Measurements from ENCODE around the gene SORCS2. TPM values are rescaled to one million over a fixed set of nuclear protein-coding genes. Genes with fewer than 3 reads are reported as not detected.

The SORCS2 gene
- total and polyA plus RNA-seq, 2 experiments from 2014 or later: 0.38 to 1.4 TPM

DNA sequence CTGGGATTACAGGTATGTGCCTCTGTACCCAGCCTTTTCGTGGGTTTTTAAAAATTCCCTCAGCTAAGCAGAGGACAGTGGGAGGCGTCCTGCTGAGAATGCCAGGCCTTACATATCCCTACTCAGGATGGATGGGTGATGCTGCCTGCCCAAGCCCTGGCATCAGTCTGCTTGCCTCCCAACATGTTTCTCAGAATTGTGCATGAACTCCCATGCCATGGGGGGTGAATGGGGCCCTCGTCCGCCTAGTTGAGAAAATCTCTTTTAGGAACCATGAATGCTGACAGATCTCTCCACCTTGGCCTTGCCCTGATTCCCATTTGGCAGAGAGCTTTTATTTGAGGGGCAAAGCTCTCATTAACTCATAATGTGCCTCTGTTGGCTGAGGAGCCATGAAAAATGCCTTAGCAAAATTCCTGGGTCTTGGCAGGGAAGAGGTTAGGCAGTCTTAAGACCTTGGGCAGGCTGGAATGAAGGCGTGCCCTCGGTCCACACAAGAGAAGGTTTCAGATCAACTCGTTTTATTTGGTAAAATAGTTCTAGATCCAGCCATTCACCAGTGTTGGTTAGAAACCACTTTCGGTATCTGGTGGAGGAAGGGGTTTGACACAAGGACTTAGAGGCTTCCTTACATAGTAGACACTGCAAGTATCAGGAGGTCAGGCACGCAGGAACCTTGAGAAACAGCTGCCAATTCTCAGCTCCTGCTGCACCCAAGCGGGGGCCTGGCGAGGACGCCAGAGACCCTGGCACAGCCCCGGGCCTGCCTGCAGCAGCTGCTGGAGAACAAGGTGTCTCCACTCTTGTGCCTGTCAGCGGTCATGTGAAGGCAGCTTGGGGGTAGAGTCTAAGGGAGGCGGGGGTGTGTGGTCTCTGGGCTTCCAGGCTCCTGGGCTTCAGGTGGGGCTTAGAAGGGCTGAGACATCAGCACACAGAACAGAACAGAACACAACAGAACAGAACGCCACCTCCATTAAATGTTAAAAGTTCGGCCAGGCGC is 435.2 kb downstream of the SORCS2 start:
- in situ Hi-C loops (cut with MboI): no loop called here
- Histone ChIP-seq H3K36me3 (ENCODE audit: low read depth) (no peaks in the 10 kb centered on the region), H3F3A (ENCODE audit: insufficient read depth) (peaks cover 26% of the 10 kb centered on the region), H3K27ac (no peak overlapping the region), H3K27me3 (replicated peaks; ENCODE audit: insufficient read depth) (no peaks in the 10 kb centered on the region), H2AFZ (no peak overlapping the region), H3K9me2 (ENCODE audit: insufficient read depth) (no peaks in the 10 kb centered on the region), H3K9ac (no peak overlapping the region), H3K79me2 (ENCODE audit: insufficient read depth) (no peaks in the 10 kb centered on the region), H3K9me3 (ENCODE audit: low read depth) (no peaks in the 10 kb centered on the region), H3K4me2 (ENCODE audit: unreplicated experiment) (no peak overlapping the region), H3K4me1 (ENCODE audit: insufficient read depth) (peaks cover 37% of the 10 kb centered on the region), H3K4me3 (no peak overlapping the region), H4K20me1 (ENCODE audit: insufficient read depth) (no peaks in the 10 kb centered on the region)
- no peak for DNase-seq
- WGBS, 2 experiments (ENCODE audit: low coverage in 1 of 2, low lambda C conversion rate in 2 of 2, missing lambda C conversion rate in 2 of 2): 86% methylated on average over 18 of the region's 18 CpGs
- TF ChIP-seq EZH2phosphoT487 (IDR thresholded peaks at IDR 0.05; ENCODE audit: insufficient read depth, low read depth): no peak
- TF ChIP-seq EZH2 (IDR thresholded peaks at IDR 0.05; ENCODE audit: insufficient read depth, poor library complexity, severe bottlenecking): no peak

DNA sequence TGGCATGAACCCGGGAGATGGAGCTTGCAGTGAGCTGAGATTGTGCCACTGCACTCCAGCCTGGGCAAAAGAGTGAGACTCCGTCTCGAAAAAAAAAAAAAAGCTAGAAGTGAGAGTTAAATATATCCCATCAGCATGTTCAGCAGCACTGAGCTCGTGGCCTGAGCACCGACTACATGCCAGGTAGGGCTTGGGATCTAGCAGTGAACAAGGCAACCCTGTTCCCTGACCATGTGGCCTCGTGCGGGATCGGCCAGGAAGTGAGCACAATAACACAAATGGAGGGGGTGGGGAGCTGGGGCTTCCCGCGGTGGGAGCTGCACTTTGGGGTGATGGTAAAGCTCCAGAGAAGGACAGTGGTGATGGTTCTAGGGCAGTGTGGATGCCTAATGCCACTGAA is 436.1 kb downstream of the SORCS2 start:
- Histone ChIP-seq H3K27me3 (replicated peaks; ENCODE audit: insufficient read depth) (no peaks in the 10 kb centered on the region), H3F3A (ENCODE audit: insufficient read depth) (peaks cover 26% of the 10 kb centered on the region), H3K36me3 (ENCODE audit: low read depth) (no peaks in the 10 kb centered on the region), H3K4me3 (no peak overlapping the region), H2AFZ (no peak overlapping the region), H4K20me1 (ENCODE audit: insufficient read depth) (no peaks in the 10 kb centered on the region), H3K9me3 (ENCODE audit: low read depth) (no peaks in the 10 kb centered on the region), H3K27ac (no peak overlapping the region), H3K4me1 (ENCODE audit: insufficient read depth) (peaks cover 41% of the 10 kb centered on the region), H3K9me2 (ENCODE audit: insufficient read depth) (no peaks in the 10 kb centered on the region), H3K79me2 (ENCODE audit: insufficient read depth) (no peaks in the 10 kb centered on the region), H3K9ac (no peak overlapping the region), H3K4me2 (ENCODE audit: unreplicated experiment) (no peak overlapping the region)
- no peak for DNase-seq
- in situ Hi-C loops (cut with MboI): no loop called here
- WGBS, 2 experiments (ENCODE audit: low coverage in 1 of 2, low lambda C conversion rate in 2 of 2, missing lambda C conversion rate in 2 of 2): 86 to 94% methylated on average over 10 of the region's 10 CpGs
- TF ChIP-seq EZH2phosphoT487 (IDR thresholded peaks at IDR 0.05; ENCODE audit: insufficient read depth, low read depth): no peak
- TF ChIP-seq EZH2 (IDR thresholded peaks at IDR 0.05; ENCODE audit: insufficient read depth, poor library complexity, severe bottlenecking): no peak

DNA sequence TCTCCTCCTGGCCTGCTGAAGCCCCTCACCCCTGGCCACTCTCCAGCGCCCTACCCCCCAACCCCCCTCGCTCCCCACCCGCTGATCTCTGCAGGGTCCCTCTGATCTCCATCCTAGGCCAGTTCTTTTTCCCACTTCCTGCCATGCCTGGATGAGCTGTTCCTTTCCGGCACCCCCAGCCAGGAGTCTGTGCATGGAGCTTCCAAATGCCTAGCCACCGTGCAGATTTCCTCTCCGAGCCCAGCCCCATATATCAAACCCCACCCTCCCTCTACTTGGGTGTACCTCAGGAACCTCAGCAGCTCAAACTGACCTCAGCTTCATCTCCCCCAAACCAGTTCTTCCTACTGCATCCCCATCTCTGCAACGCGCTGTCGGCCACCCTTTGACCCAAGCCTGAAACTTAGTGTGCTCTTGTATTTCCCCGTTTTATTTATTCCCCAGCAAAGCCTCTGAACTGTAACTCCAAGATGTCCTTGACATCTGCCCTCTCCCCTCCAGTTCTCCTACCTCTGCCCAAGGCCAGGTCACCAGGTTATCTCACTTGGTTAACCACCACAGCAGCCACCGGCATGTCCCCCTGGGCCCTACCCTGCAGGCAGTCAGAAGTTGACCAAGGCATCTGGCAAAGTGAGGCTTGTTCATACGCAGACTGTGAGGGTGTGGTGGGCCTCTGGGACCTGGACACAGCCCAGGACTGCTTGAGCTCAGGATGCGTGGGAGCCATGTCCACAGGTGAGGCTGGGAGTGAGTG is 437.3 kb downstream of the SORCS2 start:
- Histone ChIP-seq H3K27ac (no peak overlapping the region), H3K4me2 (ENCODE audit: unreplicated experiment) (no peak overlapping the region), H4K20me1 (ENCODE audit: insufficient read depth) (no peaks in the 10 kb centered on the region), H3K36me3 (ENCODE audit: low read depth) (no peaks in the 10 kb centered on the region), H3F3A (ENCODE audit: insufficient read depth) (peaks cover 24% of the 10 kb centered on the region), H3K4me1 (ENCODE audit: insufficient read depth) (peaks cover 37% of the 10 kb centered on the region), H3K27me3 (replicated peaks; ENCODE audit: insufficient read depth) (no peaks in the 10 kb centered on the region), H3K9me3 (ENCODE audit: low read depth) (no peaks in the 10 kb centered on the region), H3K9me2 (ENCODE audit: insufficient read depth) (no peaks in the 10 kb centered on the region), H2AFZ (no peak overlapping the region), H3K4me3 (no peak overlapping the region), H3K79me2 (ENCODE audit: insufficient read depth) (no peaks in the 10 kb centered on the region), H3K9ac (no peak overlapping the region)
- TF ChIP-seq EZH2phosphoT487 (IDR thresholded peaks at IDR 0.05; ENCODE audit: insufficient read depth, low read depth) (no peak), EZH2 (IDR thresholded peaks at IDR 0.05; ENCODE audit: insufficient read depth, poor library complexity, severe bottlenecking) (no peak)
- 92% methylated on average over 10 to 13 of the region's 13 CpGs for WGBS, 2 experiments (ENCODE audit: low coverage in 1 of 2, low lambda C conversion rate in 2 of 2, missing lambda C conversion rate in 2 of 2)
- in situ Hi-C loops (cut with MboI): no loop called here
- DNase-seq: no peak

DNA sequence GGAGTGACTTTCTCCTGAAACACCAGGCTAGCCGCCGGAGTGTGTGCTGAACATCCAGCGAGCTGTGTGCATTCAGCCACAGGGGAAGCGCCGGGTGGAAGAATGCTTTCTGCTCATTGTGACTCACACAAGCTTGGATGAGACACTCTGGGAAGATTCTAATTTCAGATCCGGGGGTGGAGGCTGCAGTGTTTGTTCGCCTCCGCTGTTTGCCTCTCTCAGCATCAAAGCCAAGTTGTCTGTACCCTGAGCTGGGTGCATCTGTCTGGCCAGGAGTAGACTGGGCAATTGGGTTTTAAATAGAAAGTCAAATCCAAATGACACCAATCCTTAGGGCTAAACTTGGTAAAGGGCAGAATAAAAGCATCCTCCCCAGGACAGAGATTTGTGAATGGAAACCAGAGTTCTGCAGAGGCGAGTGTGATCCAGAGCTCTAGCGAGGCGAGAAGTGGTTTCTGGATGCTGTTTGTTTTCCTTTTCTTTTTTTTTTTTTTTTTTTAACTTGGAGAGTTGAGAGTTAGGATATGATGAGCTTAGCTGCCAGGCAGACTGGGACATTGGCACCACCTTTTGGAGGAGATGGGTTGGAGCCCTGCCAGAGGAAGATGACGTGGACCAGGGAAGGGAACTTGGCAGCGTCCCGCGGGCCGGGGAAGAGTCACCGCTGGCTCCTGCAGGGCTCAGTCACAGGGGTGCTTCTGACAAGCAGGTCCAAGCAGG is 438.4 kb downstream of the SORCS2 start:
- Histone ChIP-seq H3K4me3 (peak overlapping the region; percentile 61), H2AFZ (no peak overlapping the region), H3K4me2 (ENCODE audit: unreplicated experiment) (peak overlapping the region; percentile 94), H3K4me1 (ENCODE audit: insufficient read depth) (peaks cover 39% of the 10 kb centered on the region), H4K20me1 (ENCODE audit: insufficient read depth) (no peaks in the 10 kb centered on the region), H3F3A (ENCODE audit: insufficient read depth) (peaks cover 23% of the 10 kb centered on the region), H3K27ac (peak overlapping the region; percentile 86), H3K9me2 (ENCODE audit: insufficient read depth) (no peaks in the 10 kb centered on the region), H3K9me3 (ENCODE audit: low read depth) (no peaks in the 10 kb centered on the region), H3K9ac (peak overlapping the region; percentile 67), H3K79me2 (ENCODE audit: insufficient read depth) (no peaks in the 10 kb centered on the region), H3K27me3 (replicated peaks; ENCODE audit: insufficient read depth) (0 out of 2 replicates have a peak, but pooled peaks cover 3% of the 10 kb centered on the region), H3K36me3 (ENCODE audit: low read depth) (no peaks in the 10 kb centered on the region)
- in situ Hi-C loops (cut with MboI): no loop called here
- 1 to 2% methylated on average over 17 of the region's 17 CpGs for WGBS, 2 experiments (ENCODE audit: low coverage in 1 of 2, low lambda C conversion rate in 2 of 2, missing lambda C conversion rate in 2 of 2)
- TF ChIP-seq EZH2 (IDR thresholded peaks at IDR 0.05; ENCODE audit: insufficient read depth, poor library complexity, severe bottlenecking): no peak
- no peak for TF ChIP-seq EZH2phosphoT487 (IDR thresholded peaks at IDR 0.05; ENCODE audit: insufficient read depth, low read depth)
- DNase-seq: peak; percentile 95

All from GM23248 (cell line).